Measurements from ENCODE around the gene OR4P4.

Gene OR4P4

DNA sequence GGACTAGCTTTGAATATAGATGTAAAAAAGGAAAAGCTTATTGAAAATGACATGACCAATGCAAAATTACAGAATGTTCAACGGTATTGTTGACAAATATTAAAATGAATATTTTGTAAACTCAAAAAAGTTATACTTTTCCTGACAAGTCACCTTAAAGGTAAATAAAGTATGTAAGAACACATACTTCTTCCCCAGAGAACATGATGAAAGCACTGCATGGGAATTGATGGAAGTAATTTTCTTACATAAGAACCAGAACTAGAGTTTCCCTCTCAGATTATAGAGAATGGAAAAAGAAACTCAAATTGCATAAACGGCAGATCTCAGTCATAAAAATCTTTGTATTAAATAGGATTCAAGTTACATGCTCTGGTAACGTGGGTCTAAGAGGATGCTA is at the start of gene OR4P4:
TSS of gene OR4P4 (plus strand) at position 301 of the 400 bp plus-strand sequence.
- DNase-seq, result no peak

DNA sequence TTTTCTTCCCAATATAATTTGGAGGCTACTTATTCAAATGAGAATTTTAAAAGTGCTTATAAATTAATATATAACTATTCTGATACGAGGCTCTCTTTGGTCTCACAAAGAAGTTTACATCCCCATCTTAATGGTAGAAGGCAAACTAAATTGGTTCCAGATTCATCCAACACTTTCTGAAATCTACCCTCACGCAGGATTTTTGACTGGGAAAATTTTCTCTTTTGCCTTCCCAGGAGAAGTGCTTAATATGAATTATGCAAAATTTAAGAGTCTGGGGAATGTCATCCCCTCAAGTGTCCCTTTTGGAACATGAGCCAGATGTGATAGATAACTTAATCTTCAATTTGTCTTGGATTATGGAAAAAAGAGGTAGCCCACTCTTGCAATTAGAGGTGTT is 27.4 kb upstream of the OR4P4 start, which contains the start of gene OR4C11:
TSS of gene OR4C11 (minus strand) at position 101 of the 400 bp plus-strand sequence. CDS start 3,272 bp downstream, outside the sequence.
- DNase-seq, result no peak

DNA sequence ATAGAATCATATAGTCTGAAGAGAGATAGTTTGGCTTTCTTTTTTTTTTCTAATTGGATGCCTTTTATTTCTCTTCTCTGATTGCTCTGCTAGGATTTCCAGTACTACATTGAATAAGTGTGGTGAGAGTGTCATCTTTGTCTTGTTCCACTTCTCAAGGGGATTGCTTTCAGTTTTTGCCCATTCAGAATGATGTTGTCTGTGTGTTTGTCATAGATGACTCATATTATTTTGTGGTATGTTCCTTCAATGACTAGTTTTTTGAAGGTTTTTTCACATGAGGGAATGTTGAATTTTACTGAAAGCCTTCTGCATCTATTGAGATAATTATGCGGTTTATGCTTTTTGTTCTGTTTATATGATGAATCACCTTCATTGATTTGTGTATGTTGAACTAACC is 10.4 kb upstream of the OR4P4 start:
- DNase-seq, result no peak

DNA sequence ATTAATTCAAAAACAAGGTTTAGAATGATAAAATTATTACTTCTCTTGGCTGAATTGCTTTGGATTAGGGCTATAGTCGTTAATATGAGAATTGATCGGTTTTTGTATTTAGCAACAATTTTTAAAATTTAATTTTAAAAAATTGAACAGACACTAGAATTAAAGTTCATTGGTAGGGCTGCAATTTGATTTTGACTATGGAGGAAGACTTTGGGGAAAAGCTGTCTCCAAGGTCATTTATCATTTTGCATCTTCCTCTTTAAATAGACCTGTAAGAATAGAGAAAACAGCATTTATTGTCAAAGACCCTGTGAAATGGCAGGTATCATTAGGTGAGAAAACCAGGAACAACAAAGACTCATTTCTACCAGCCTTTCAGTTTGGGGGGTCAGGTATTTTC is 13.1 kb downstream of the OR4P4 start, which contains the start of gene OR4S2:
TSS of gene OR4S2 (plus strand) at position 301 of the 400 bp plus-strand sequence. CDS start 2,577 bp downstream, outside the sequence.
- no peak for DNase-seq

DNA sequence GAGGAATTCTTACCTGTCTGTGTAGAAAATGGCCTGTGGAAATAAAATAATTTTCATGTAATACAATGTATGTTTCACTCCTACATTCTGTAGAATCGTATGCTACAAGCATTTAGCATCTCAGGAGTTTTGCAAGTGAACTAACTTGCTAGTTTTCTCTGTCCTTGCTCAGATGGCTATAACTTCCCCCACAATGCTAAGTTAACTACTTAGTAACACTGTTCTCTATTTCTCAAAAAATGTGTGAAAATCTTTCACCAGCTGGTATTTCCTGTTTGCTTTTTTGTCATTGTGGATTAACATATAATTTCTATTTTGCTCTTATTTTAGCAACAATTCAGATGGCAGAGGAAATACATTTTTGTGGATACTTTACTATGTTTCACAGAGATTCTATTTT is 17.6 kb downstream of the OR4P4 start:
- no peak for DNase-seq

DNA sequence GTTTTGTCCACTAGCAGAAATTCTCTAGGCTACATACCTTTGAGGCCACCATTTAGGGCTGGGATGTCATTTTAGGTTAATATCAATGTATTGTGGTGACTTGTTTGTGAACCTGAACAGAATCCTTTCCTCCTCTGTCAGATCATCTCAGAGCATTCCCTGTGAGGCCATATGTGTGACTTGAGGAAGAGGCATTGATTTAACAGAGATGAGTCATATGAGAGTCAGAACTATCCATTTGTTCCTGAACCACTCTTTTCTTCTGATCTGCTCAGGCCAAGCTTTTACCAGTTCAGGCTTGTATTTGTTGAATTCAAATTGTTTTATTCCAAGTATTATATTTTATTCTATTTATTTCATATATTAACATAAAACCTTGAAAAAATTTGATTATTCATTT is 20.2 kb downstream of the OR4P4 start:
- no peak for DNase-seq

DNA sequence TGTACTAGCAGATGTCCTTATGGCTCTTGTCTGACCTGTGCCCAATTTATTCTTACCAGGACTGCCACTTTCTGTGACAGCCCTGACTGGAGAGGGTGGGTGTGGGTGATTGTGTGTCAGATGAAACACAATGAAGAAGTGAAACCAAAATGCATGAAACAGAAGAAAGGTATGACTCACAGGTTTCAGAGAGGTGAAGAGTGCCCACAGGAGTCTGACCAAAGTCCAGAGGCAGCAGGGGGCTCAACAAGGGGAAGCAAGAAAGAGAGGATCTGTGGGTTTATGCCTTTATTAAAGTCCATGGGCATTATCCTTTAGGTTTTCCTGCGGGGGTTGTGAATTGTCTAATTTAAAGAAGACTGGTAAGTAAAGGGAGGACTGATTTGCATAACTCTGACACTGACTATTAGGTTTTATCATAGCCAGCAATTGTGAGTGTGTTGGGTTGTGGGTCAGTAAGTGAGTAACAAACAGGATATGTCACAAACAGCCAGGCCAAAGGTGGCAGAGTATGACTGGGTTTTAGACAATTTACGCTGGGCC is 23.2 kb downstream of the OR4P4 start:
- DNase-seq, result no peak

DNA sequence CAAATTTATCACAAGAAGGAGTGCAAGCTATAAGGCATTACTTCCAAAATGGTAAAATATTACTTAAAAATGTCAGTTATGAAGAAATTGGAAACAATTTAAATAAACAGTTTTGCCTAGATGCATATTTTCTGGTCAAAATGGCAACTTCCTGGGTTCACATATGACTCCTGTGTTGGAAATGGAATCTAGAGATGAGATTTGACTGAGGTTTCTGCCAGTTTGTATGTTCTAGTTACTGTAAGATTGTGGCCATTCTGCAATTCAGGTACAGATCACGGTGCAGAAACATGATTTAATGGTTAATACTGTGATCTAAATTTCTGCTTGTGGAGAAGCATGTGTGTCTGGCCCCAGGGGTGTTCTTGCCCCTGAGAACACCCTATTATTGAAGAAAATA is 23.7 kb downstream of the OR4P4 start:
- DNase-seq, result no peak

DNA sequence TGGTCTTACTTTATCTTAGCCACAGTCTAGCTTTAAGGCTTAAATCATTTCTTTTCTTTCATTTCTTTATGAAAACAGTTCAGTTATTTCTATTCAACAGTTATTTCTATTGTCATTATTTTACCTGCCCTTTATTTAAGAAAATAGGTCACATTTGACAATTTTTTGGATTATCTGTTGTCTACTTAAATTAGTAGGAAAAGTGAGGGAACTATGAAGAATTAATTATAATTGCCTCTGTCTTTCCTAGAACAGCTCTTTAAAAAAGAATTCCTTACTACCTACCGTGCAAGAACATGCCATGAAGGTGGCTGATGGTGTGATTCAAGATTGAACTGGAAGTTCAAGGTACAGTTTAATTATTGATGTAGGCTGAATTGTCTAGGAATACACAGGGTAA is 27.0 kb downstream of the OR4P4 start, which contains the start of gene OR4C6:
TSS of gene OR4C6 (plus strand) at position 301 of the 400 bp plus-strand sequence. CDS start 2,966 bp downstream, outside the sequence.
- no peak for DNase-seq

DNA sequence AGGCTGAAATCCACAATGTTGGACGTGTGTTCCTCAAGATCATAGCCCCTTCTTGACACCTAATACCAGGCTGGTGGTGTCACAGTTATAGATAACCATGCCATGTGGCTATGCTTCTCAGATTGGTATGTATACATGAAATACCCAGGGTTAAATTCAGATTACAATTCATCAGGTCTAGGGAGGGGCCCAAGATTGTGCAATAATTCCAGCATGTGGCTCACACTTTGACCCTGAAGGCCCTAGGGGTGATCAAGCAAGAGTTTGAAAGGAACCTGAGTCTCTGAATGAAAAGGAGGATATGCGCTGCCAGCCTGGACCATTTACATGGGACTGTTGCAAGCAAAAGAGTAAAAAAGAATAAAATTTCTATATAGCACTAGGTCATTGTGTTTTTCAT is 34.5 kb downstream of the OR4P4 start:
- DNase-seq, result no peak

DNA sequence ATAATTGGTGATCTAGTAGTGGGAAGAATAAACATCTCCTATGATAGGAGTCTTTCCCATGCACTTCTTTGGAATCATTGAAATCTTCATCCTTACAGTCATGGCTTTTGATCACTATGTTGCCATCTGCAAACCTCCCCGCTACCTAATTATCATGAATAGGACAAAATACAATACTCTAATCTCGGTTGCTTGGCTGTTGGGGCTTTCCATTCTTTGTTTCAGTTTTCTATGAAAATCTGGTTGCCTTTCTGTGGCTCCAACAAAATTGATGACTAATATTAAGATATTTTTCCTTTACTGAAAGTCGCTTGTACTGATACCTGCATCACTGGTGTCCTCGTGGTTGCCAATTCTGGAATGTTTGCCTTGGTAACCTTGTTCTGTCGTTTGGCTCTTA is 38.9 kb downstream of the OR4P4 start:
- no peak for DNase-seq
